Endodermal cell (in vitro differentiated cells): ENCODE measurements around the gene YWHAG. TPM values are rescaled to one million over a fixed set of nuclear protein-coding genes. Genes with fewer than 3 reads are reported as not detected.

Experiments used
- DNase-seq: peaks from one replicate; pipeline ENCODE4 v3.0.0-alpha.2; 2017
- H3K27ac ChIP-seq: 2 replicates; pipeline ENCODE4 v1.5.1; 2013; ENCODE audit warnings: mild to moderate bottlenecking, low read depth, low read length, moderate library complexity
- H3K27me3 ChIP-seq: 2 replicates; pipeline ENCODE4 v1.6.1; 2013; ENCODE audit warnings: mild to moderate bottlenecking, low read length, moderate library complexity; ENCODE audit not compliant: insufficient read depth, control insufficient read depth, poor library complexity, severe bottlenecking
- H3K36me3 ChIP-seq: 2 replicates; pipeline ENCODE4 v1.7.0; 2013; ENCODE audit warnings: mild to moderate bottlenecking, low read length, moderate library complexity; ENCODE audit not compliant: control insufficient read depth, insufficient read depth
- H3K4me1 ChIP-seq: one replicate; pipeline ENCODE4 v1.7.0; 2013; ENCODE audit warnings: low read length; ENCODE audit not compliant: control insufficient read depth, insufficient read depth
- H3K4me3 ChIP-seq: 2 replicates; pipeline ENCODE4 v1.5.1; 2013; ENCODE audit warnings: mild to moderate bottlenecking, low read length, moderate library complexity
- H3K9ac ChIP-seq: 2 replicates; pipeline ENCODE4 v1.6.1; 2013; ENCODE audit warnings: mild to moderate bottlenecking, low read length, moderate library complexity; ENCODE audit not compliant: poor library complexity, severe bottlenecking; ENCODE audit errors: extremely low read depth
- H3K9me3 ChIP-seq: 2 replicates; pipeline ENCODE4 v1.6.1; 2013; ENCODE audit warnings: mild to moderate bottlenecking, low read length, moderate library complexity; ENCODE audit not compliant: control insufficient read depth
- H3K27ac Mint-ChIP-seq: 2 replicates; pipeline ENCODE4 v1.8.0; 2020; ENCODE audit warnings: mixed read lengths
- H3K27me3 Mint-ChIP-seq: 2 replicates; pipeline ENCODE4 v1.8.0; 2021; ENCODE audit warnings: mild to moderate bottlenecking, mixed read lengths; ENCODE audit not compliant: insufficient read depth
- H3K36me3 Mint-ChIP-seq: 2 replicates; pipeline ENCODE4 v1.8.0; 2020; ENCODE audit warnings: low read depth, mixed read lengths
- H3K4me1 Mint-ChIP-seq: 2 replicates; pipeline ENCODE4 v1.8.0; 2020; ENCODE audit warnings: mixed read lengths
- H3K4me3 Mint-ChIP-seq: 2 replicates; pipeline ENCODE4 v1.8.0; 2020; ENCODE audit warnings: mild to moderate bottlenecking, moderate library complexity, mixed read lengths
- H3K9me3 Mint-ChIP-seq: 2 replicates; pipeline ENCODE4 v1.8.0; 2020; ENCODE audit warnings: mild to moderate bottlenecking, mixed read lengths
- WGBS, 2 experiments: methylation state at CpG; one replicate each; pipeline versions ENCODE4 v1.1.5 to v1.1.7; 2013; ENCODE audit warnings: missing lambda C conversion rate in 2 of 2, mixed read lengths in 1 of 2; ENCODE audit not compliant: insufficient coverage in 1 of 2, insufficient read length in 1 of 2; 5-methylcytosine and 5-hydroxymethylcytosine counted together
- long read RNA-seq, 4 experiments: library from polyadenylated mRNA in 2 of 4; library from RNA in 1 of 4; library from capped mRNA in 1 of 4; stranded (forward) in 3 of 4; unstranded in 1 of 4; transcript quantifications; one replicate each; pipeline ENCODE4 v2.0.0, GENCODE V29; 2020 to 2021; ENCODE audit warnings: inconsistent platforms in 1 of 4
- polyA plus RNA-seq, 2 experiments: library from polyadenylated mRNA; stranded (reverse); fragments of 50-300 nt; gene quantifications; one replicate each; pipeline ENCODE4 v1.2.3, GENCODE V29; 2013
- total RNA-seq, 2 donors: library from RNA; stranded (reverse); fragmentation: NEBNext Ultra II Directional in 1 of 2; extraction: Animal tissue kit (Norgen Biotek cat#: 25700) in 1 of 2; gene quantifications; 2 replicates in 1 of 2; 3 replicates in 1 of 2; pipeline ENCODE4 v1.2.1, GENCODE V29; 2021
- TF ChIP-seq, protein P1 (sequence below): fragments of 200-600 bp; sonication (generic); conservative IDR thresholded peaks from 2 replicates; pipeline ENCODE4 v1.5.0; 2021; ENCODE audit warnings: antibody characterized with exemption, mild to moderate bottlenecking

Gene YWHAG
- 100 to 1,000 TPM; 148 TPM for total RNA-seq
- polyA plus RNA-seq (2013, experiment 1 of 2) = 163 TPM
- polyA plus RNA-seq (2013, experiment 2 of 2) = 160 TPM
- long read RNA-seq, experiment 1, transcript YWHAG-201 (2 exons, 3,750 nt) = major isoform, 12 of 65 reads
- long read RNA-seq, experiment 1, partial matches to known transcripts = 1 of 65 reads
- long read RNA-seq, experiment 1, other reads (novel, unspliced or antisense) = 52 of 65 reads
- long read RNA-seq, experiment 2, transcript YWHAG-201 (2 exons, 3,750 nt) = major isoform, 15 of 42 reads
- long read RNA-seq, experiment 2, partial matches to known transcripts = 0 of 42 reads
- long read RNA-seq, experiment 2, other reads (novel, unspliced or antisense) = 27 of 42 reads
- long read RNA-seq, experiment 3, transcript YWHAG-201 (2 exons, 3,750 nt) = major isoform, 15 of 19 reads
- long read RNA-seq, experiment 3, partial matches to known transcripts = 0 of 19 reads
- long read RNA-seq, experiment 3, other reads (novel, unspliced or antisense) = 4 of 19 reads
- long read RNA-seq, experiment 4, partial matches to known transcripts = 0 of 43 reads
- long read RNA-seq, experiment 4, other reads (novel, unspliced or antisense) = 42 of 43 reads

DNA sequence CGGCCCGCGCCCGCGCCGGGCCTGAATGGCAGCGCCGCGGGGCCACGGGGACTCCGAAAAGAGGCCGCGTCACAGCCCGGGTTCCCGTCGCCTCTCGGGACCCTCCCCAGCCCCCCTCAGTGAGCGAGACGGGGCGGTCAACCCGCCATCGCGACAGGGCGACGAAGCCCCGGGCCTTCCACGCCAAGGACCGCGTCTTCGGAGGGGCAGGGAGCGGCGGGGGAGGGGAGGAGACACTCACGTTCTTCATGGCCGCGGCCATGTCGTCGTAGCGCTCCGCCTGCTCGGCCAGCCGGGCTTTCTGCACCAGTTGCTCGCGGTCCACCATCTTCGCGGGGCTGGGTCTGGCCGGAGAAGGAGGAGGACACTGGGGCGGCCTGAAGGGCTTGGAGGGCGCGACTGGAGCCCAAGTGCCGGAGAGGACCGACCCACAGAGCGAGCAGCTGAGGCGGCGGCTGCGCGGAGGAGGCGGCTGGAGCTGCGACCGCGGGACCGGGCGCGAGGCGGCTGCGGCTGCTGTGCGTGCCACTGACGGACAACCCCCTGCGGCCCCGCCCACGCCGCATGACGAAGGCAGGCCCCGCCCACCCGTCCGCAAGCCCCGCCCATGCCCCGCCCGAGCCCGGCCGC, at the start of gene YWHAG:
Gene YWHAG (minus strand): TSS at position 511 of the 630 bp plus-strand sequence. CDS start 183 bp downstream, at position 328.
- H3K9ac ChIP-seq = peak within 1 kb of the TSS; percentile 88
- H3K4me3 ChIP-seq = peak within 1 kb of the TSS; percentile 96
- peak within 1 kb of the TSS; percentile 97 for H3K27ac ChIP-seq
- no peaks in the 10 kb centered on the region for H3K4me1 ChIP-seq
- Mint-ChIP-seq H3K27me3 (no peaks in the 10 kb centered on the region), H3K4me3 (peak within 1 kb of the TSS; percentile 91), H3K9me3 (peaks cover 20% of the 10 kb centered on the region), H3K27ac (peak within 1 kb of the TSS; percentile 98), H3K4me1 (peaks cover 19% of the 10 kb centered on the region), H3K36me3 (peaks cover 33% of the 10 kb centered on the region)
- peaks cover 41% of the 10 kb centered on the region for H3K36me3 ChIP-seq
- no peaks in the 10 kb centered on the region for H3K27me3 ChIP-seq
- DNase-seq = peak; percentile 96
- peaks cover 27% of the 10 kb centered on the region for H3K9me3 ChIP-seq
- TF ChIP-seq, protein P1, sequence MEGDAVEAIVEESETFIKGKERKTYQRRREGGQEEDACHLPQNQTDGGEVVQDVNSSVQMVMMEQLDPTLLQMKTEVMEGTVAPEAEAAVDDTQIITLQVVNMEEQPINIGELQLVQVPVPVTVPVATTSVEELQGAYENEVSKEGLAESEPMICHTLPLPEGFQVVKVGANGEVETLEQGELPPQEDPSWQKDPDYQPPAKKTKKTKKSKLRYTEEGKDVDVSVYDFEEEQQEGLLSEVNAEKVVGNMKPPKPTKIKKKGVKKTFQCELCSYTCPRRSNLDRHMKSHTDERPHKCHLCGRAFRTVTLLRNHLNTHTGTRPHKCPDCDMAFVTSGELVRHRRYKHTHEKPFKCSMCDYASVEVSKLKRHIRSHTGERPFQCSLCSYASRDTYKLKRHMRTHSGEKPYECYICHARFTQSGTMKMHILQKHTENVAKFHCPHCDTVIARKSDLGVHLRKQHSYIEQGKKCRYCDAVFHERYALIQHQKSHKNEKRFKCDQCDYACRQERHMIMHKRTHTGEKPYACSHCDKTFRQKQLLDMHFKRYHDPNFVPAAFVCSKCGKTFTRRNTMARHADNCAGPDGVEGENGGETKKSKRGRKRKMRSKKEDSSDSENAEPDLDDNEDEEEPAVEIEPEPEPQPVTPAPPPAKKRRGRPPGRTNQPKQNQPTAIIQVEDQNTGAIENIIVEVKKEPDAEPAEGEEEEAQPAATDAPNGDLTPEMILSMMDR = no peak
- WGBS, 2 experiments = 0% methylated on average over 36 to 80 of the region's 80 CpGs

DNA sequence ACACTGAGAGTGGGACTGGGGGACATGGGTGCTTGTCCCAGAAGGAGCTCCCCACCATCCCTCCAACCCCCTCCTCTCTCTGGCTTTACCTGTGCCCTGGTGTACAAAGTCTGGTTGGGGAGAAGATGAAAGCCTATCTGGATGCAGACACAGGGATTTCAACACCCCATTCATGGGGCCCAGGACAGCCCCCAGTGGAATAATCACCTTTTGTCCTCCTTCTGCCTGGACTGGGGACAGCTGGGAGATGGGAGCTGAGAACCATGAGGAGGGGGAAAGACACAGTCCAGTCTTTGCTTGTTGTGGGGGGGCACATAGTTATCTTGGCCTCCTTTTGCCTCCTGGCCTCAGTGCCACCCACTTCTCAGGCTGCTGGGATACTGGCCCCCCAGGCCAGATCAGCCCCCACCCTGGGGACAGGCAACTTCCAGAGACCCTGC, 49.4 kb upstream of the YWHAG start:
- H3K27me3 Mint-ChIP-seq = no peaks in the 10 kb centered on the region
- peak overlapping the region; percentile 62 for H3K4me3 Mint-ChIP-seq

DNA sequence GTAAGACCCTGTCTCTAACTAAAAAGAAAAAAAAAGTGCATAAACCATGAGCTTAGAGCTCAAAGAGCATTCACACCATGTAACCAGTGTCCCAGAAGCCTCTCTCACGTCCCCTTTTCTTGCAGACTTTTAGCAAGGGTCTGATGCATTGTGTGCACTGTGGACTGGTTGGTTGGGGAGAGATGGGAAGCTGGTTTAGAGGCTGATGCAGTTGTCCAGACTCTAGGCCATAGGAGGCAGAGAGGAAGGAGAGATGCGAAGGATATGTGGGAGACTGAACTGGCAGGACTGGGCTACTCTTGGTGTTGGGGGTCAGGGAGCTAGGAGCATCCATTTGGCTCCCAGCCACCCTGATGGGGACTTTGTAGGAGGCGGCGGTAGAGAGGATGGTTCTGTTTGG, 48.9 kb upstream of the YWHAG start:
- TF ChIP-seq, protein P1 = no peak
- Mint-ChIP-seq H3K36me3 (peaks cover 3% of the 10 kb centered on the region), H3K4me3 (no peak overlapping the region), H3K27ac (no peak overlapping the region), H3K4me1 (peaks cover 22% of the 10 kb centered on the region), H3K9me3 (no peaks in the 10 kb centered on the region), H3K27me3 (no peaks in the 10 kb centered on the region)
- WGBS, 2 experiments = 66 to 80% methylated on average over 1 to 4 of the region's 4 CpGs
- DNase-seq = no peak
- Histone ChIP-seq H3K9ac (no peak overlapping the region), H3K4me3 (no peak overlapping the region), H3K36me3 (no peaks in the 10 kb centered on the region), H3K9me3 (no peaks in the 10 kb centered on the region), H3K27me3 (no peaks in the 10 kb centered on the region), H3K27ac (no peak overlapping the region), H3K4me1 (peaks cover 5% of the 10 kb centered on the region)

More for the DNA sequence above, 49.4 kb upstream of the YWHAG start:
- no peak overlapping the region for H3K9ac ChIP-seq
- Mint-ChIP-seq H3K27ac (no peak overlapping the region), H3K36me3 (peaks cover 3% of the 10 kb centered on the region), H3K9me3 (no peaks in the 10 kb centered on the region), H3K4me1 (peaks cover 22% of the 10 kb centered on the region)
- H3K27me3 ChIP-seq = no peaks in the 10 kb centered on the region
- no peak for DNase-seq
- no peaks in the 10 kb centered on the region for H3K9me3 ChIP-seq
- no peaks in the 10 kb centered on the region for H3K36me3 ChIP-seq
- H3K27ac ChIP-seq = no peak overlapping the region
- H3K4me1 ChIP-seq = peaks cover 5% of the 10 kb centered on the region
- TF ChIP-seq, protein P1 = no peak
- peak overlapping the region; percentile 83 for H3K4me3 ChIP-seq
